PC-3 (cell line): ENCODE results near the gene AGPAT4.

Experiments
- EZH2 ChIP-seq: fragments of 300-600 bp; sonication (generic); IDR thresholded peaks from one replicate; pipeline ENCODE4 v1.6.1; 2017; ENCODE audit warnings: antibody characterized with exemption, mild to moderate bottlenecking, low read length; ENCODE audit not compliant: unreplicated experiment
- EZH2phosphoT487 ChIP-seq: fragments of 300-600 bp; sonication (generic); IDR thresholded peaks from 2 replicates; pipeline ENCODE4 v1.6.1; 2018; ENCODE audit warnings: mild to moderate bottlenecking, antibody characterized with exemption, low read length, borderline replicate concordance
- TF ChIP-seq, protein P1 (sequence below): fragments of 300-600 bp; sonication (generic); conservative IDR thresholded peaks from 2 replicates; pipeline ENCODE4 v1.5.1; 2017; ENCODE audit warnings: antibody characterized with exemption, low read depth, mild to moderate bottlenecking, low read length

DNA sequence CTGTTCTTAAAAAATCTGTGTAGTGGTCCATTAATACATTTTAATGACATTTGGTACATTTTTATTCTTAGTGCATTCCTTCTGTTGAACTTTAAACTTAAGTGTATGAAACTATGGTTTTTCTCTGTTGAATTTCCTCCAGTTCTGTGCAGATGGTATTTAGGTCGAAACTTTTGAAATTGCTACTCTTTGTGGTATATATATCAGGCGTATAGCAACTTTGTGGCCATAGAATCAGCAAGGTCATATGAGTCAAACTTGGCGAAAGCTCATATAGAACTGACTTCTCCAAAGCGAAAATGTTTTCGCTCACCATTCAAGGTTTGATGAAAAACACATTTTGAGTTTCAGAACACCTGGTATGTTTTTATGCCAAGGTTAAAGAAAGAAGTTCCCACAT, 188.6 kb downstream of the AGPAT4 start:
- TF ChIP-seq, protein P1, sequence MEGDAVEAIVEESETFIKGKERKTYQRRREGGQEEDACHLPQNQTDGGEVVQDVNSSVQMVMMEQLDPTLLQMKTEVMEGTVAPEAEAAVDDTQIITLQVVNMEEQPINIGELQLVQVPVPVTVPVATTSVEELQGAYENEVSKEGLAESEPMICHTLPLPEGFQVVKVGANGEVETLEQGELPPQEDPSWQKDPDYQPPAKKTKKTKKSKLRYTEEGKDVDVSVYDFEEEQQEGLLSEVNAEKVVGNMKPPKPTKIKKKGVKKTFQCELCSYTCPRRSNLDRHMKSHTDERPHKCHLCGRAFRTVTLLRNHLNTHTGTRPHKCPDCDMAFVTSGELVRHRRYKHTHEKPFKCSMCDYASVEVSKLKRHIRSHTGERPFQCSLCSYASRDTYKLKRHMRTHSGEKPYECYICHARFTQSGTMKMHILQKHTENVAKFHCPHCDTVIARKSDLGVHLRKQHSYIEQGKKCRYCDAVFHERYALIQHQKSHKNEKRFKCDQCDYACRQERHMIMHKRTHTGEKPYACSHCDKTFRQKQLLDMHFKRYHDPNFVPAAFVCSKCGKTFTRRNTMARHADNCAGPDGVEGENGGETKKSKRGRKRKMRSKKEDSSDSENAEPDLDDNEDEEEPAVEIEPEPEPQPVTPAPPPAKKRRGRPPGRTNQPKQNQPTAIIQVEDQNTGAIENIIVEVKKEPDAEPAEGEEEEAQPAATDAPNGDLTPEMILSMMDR: no peak
- TF ChIP-seq EZH2 (no peak), EZH2phosphoT487 (no peak)
